ENCODE measurements around the gene TNFRSF8.

DNA sequence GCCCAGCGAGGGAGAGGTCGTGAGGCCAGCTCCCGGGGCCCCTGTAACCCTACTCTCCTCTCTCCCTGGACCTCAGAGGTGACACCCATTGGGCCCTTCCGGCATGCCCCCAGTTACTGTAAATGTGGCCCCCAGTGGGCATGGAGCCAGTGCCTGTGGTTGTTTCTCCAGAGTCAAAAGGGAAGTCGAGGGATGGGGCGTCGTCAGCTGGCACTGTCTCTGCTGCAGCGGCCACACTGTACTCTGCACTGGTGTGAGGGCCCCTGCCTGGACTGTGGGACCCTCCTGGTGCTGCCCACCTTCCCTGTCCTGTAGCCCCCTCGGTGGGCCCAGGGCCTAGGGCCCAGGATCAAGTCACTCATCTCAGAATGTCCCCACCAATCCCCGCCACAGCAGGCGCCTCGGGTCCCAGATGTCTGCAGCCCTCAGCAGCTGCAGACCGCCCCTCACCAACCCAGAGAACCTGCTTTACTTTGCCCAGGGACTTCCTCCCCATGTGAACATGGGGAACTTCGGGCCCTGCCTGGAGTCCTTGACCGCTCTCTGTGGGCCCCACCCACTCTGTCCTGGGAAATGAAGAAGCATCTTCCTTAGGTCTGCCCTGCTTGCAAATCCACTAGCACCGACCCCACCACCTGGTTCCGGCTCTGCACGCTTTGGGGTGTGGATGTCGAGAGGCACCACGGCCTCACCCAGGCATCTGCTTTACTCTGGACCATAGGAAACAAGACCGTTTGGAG lies 80.0 kb downstream of the TNFRSF8 start:
- TF ChIP-seq POLR2A (IDR thresholded peaks at IDR 0.05; ENCODE audit: low read depth), result no peak
- TF ChIP-seq, protein P1, sequence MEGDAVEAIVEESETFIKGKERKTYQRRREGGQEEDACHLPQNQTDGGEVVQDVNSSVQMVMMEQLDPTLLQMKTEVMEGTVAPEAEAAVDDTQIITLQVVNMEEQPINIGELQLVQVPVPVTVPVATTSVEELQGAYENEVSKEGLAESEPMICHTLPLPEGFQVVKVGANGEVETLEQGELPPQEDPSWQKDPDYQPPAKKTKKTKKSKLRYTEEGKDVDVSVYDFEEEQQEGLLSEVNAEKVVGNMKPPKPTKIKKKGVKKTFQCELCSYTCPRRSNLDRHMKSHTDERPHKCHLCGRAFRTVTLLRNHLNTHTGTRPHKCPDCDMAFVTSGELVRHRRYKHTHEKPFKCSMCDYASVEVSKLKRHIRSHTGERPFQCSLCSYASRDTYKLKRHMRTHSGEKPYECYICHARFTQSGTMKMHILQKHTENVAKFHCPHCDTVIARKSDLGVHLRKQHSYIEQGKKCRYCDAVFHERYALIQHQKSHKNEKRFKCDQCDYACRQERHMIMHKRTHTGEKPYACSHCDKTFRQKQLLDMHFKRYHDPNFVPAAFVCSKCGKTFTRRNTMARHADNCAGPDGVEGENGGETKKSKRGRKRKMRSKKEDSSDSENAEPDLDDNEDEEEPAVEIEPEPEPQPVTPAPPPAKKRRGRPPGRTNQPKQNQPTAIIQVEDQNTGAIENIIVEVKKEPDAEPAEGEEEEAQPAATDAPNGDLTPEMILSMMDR (IDR thresholded peaks at IDR 0.05), result no peak
- TF ChIP-seq POLR2AphosphoS5 (IDR thresholded peaks at IDR 0.05), result no peak

Measured in esophagus muscularis mucosa (tissue), 3 donors.